Measurements from ENCODE around the gene PATL1. TPM values are rescaled to one million over a fixed set of nuclear protein-coding genes. Genes with fewer than 3 reads are reported as not detected.

Gene PATL1
- total and polyA plus RNA-seq, 2 experiments from 2014 or later: 12.9 to 19.6 TPM

GRCh38 chr11:59666969-59667368 is 1.9 kb downstream of the PATL1 start:
- no peak overlapping the region for H2AFZ ChIP-seq
- no peak overlapping the region for H3K4me2 ChIP-seq
- peaks cover 5% of the 10 kb centered on the region for H3K27me3 Mint-ChIP-seq (ENCODE audit: insufficient read depth, low read depth, poor library complexity)
- no peak overlapping the region for H3K4me3 ChIP-seq
- no peaks in the 10 kb centered on the region for H3K9me2 ChIP-seq (ENCODE audit: insufficient read depth)
- no peak for DNase-seq (ENCODE audit: low spot score)
- peaks cover 21% of the 10 kb centered on the region for H3K79me2 ChIP-seq (replicated peaks; ENCODE audit: insufficient read depth)
- 0 out of 2 replicates have a peak, but pooled peaks cover 5% of the 10 kb centered on the region for H4K20me1 ChIP-seq (replicated peaks; ENCODE audit: insufficient read depth)
- H3K9me3 Mint-ChIP-seq: no peaks in the 10 kb centered on the region
- H3F3A ChIP-seq (replicated peaks; ENCODE audit: low read depth): no peaks in the 10 kb centered on the region
- H3K27me3 ChIP-seq (ENCODE audit: insufficient read depth): no peaks in the 10 kb centered on the region
- no peak for TF ChIP-seq ZNF114 (CRISPR knock-in tag; IDR thresholded peaks at IDR 0.05)
- TF ChIP-seq, protein P1, sequence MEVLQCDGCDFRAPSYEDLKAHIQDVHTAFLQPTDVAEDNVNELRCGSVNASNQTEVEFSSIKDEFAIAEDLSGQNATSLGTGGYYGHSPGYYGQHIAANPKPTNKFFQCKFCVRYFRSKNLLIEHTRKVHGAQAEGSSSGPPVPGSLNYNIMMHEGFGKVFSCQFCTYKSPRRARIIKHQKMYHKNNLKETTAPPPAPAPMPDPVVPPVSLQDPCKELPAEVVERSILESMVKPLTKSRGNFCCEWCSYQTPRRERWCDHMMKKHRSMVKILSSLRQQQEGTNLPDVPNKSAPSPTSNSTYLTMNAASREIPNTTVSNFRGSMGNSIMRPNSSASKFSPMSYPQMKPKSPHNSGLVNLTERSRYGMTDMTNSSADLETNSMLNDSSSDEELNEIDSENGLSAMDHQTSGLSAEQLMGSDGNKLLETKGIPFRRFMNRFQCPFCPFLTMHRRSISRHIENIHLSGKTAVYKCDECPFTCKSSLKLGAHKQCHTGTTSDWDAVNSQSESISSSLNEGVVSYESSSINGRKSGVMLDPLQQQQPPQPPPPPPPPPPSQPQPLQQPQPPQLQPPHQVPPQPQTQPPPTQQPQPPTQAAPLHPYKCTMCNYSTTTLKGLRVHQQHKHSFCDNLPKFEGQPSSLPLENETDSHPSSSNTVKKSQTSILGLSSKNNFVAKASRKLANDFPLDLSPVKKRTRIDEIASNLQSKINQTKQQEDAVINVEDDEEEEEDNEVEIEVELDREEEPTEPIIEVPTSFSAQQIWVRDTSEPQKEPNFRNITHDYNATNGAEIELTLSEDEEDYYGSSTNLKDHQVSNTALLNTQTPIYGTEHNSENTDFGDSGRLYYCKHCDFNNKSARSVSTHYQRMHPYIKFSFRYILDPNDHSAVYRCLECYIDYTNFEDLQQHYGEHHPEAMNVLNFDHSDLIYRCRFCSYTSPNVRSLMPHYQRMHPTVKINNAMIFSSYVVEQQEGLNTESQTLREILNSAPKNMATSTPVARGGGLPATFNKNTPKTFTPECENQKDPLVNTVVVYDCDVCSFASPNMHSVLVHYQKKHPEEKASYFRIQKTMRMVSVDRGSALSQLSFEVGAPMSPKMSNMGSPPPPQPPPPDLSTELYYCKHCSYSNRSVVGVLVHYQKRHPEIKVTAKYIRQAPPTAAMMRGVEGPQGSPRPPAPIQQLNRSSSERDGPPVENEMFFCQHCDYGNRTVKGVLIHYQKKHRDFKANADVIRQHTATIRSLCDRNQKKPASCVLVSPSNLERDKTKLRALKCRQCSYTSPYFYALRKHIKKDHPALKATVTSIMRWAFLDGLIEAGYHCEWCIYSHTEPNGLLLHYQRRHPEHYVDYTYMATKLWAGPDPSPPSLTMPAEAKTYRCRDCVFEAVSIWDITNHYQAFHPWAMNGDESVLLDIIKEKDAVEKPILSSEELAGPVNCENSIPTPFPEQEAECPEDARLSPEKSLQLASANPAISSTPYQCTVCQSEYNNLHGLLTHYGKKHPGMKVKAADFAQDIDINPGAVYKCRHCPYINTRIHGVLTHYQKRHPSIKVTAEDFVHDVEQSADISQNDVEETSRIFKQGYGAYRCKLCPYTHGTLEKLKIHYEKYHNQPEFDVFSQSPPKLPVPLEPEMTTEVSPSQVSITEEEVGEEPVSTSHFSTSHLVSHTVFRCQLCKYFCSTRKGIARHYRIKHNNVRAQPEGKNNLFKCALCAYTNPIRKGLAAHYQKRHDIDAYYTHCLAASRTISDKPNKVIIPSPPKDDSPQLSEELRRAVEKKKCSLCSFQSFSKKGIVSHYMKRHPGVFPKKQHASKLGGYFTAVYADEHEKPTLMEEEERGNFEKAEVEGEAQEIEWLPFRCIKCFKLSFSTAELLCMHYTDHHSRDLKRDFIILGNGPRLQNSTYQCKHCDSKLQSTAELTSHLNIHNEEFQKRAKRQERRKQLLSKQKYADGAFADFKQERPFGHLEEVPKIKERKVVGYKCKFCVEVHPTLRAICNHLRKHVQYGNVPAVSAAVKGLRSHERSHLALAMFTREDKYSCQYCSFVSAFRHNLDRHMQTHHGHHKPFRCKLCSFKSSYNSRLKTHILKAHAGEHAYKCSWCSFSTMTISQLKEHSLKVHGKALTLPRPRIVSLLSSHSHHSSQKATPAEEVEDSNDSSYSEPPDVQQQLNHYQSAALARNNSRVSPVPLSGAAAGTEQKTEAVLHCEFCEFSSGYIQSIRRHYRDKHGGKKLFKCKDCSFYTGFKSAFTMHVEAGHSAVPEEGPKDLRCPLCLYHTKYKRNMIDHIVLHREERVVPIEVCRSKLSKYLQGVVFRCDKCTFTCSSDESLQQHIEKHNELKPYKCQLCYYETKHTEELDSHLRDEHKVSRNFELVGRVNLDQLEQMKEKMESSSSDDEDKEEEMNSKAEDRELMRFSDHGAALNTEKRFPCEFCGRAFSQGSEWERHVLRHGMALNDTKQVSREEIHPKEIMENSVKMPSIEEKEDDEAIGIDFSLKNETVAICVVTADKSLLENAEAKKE (CRISPR knock-in tag; IDR thresholded peaks at IDR 0.05): no peak
- no peak for TF ChIP-seq POLR2AphosphoS5 (IDR thresholded peaks at IDR 0.05; ENCODE audit: low read depth)
- TF ChIP-seq, protein P2, sequence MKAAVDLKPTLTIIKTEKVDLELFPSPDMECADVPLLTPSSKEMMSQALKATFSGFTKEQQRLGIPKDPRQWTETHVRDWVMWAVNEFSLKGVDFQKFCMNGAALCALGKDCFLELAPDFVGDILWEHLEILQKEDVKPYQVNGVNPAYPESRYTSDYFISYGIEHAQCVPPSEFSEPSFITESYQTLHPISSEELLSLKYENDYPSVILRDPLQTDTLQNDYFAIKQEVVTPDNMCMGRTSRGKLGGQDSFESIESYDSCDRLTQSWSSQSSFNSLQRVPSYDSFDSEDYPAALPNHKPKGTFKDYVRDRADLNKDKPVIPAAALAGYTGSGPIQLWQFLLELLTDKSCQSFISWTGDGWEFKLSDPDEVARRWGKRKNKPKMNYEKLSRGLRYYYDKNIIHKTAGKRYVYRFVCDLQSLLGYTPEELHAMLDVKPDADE (IDR thresholded peaks at IDR 0.05): no peak
- no peak for TF ChIP-seq EZH2phosphoT487 (IDR thresholded peaks at IDR 0.05; ENCODE audit: unreplicated experiment)
- TF ChIP-seq CREB1 (CRISPR knock-in tag; IDR thresholded peaks at IDR 0.05; ENCODE audit: low read depth): no peak
- TF ChIP-seq ZNF331 (CRISPR knock-in tag; IDR thresholded peaks at IDR 0.05; ENCODE audit: low read depth): no peak
- no peak for TF ChIP-seq NANOG (IDR thresholded peaks at IDR 0.05; ENCODE audit: borderline replicate concordance)
- H3K4me1 ChIP-seq (ENCODE audit: insufficient read depth): peaks cover 15% of the 10 kb centered on the region
- peaks cover 34% of the 10 kb centered on the region for H3K36me3 ChIP-seq (ENCODE audit: insufficient read depth)
- H3K27ac Mint-ChIP-seq: no peak overlapping the region; the same call in 1 of the 2 replicates
- peak overlapping the region; percentile 87 for H3K4me3 Mint-ChIP-seq
- peaks cover 16% of the 10 kb centered on the region for H3K4me1 Mint-ChIP-seq
- peaks cover 30% of the 10 kb centered on the region for H3K36me3 Mint-ChIP-seq (ENCODE audit: low read depth)
- no peak overlapping the region for H3K27ac ChIP-seq (ENCODE audit: low read depth)
- no peak for ATAC-seq
